GM19023 (cell line): ENCODE results near the gene EHD3.

ENCODE experiments used
- ATAC-seq: cut with Tn5 transposase; IDR thresholded peaks from one replicate; pipeline ENCODE4 v1.9.1; 2021; ENCODE audit warnings: mild to moderate bottlenecking, moderate library complexity; ENCODE audit not compliant: unreplicated experiment

Gene EHD3

DNA sequence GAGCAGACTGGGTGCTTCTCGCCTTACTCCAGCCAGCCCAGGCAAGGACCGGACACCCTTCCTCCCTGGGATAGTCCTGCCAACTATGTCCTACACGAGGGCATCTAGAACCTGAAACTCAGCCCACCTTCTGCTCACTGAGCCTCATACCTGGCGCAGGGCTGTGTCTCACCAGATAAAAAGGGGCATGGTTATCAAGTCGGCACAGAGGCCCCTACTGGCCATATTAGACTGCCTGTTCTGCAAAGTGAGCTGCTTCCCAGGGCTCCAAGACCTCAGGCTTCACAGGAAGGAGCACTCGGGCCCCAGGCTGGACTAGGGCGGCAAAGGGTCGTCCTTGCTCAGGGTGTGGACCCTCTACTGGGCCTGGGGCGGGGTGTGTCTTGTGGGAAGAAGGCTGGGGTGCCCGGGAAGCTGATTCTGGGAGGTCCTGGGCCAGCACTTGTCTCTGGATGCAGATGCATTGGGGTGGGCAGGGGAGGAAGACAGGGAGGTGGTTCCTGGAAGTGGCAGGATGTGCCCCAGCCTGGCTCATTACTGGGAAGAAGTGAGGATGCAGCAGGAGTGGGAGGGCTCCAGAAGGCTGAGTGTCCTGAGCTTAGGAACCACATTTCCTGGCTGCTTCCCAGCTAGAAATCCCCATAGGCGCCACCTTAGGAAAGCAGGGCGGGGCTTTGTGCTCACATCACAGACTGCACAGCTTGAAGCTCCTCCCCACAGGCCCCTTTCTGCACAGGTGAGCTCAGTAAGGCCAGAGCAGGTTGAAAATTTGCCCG is 19.6 kb downstream of the EHD3 start:
- ATAC-seq = no peak

DNA sequence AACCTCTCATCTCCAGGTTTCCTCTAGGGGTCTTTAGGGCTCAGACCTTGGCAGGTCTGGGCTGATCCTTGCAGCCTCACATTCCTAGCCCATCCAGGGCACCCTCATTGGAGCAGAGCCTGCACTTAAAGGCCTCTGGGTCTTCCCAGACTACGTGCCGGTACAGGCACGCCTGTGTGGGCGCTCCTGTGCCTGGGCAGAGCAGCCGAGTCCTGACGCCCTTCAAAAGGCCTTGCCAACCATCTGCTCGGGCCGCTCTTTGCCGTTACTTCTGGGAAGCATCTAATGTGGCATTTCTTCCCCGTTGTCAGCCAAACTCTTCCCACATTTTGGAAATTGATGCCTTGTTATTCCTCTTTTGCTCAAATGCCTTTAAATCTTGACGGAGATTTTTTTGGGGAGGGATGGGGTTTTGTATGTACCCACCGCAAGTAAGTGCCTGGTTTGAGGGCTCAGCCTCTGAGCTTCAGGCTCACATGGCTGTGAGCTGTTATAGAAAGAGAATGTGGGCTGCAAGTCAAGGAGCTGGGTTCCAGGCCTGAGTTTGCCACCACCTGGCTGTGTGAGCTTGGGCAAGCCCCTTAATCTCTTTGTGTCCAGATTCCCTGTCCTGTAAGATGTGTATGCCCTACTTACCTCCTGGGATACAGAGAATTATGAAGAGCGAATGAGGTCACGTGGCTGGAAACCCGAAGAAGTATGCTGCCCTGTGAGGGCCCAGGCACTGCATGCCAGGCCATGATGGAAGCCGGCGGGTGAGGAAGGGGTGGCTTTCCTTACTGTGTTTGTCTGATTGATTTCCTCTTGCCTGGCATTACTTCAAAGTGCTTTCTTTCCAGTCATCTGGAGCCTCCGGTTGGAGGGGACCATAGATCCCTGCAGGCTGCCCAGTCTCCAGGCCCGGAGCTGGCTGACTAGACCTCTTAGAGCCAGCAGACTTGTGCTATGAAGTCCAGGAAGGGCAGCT is 20.6 kb downstream of the EHD3 start:
- no peak for ATAC-seq

DNA sequence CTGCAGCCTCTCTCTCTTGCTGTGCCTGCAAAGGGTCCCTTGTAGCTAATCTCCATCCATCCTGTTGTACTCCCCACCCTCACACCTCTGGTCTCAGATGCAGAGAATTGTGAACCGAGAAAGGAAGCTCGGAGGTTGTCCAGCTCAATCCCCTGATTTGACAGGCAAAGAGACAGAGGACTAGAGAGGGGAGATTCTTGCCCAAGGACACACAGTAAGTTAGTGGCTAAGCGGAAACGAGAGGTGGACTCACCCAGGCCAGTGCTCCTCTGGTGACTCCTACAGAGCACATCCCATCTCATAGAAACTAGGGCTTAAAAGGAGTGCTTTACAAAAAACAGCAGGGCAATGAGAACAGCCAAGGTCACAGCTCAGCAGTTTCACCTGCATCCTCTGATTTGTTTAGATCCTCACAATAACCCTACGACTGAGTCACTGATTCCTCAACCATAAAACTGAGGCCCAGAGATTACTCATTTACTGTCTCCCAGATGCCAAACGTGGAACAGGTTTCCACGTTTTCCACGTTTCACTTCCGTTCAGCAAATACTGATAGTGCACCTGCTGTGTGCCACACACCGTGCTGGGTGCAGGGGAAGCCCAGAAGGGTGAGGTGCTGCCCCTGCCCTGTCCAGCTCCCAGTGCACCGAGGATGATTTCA is 22.1 kb downstream of the EHD3 start:
- peak; percentile 53 for ATAC-seq

DNA sequence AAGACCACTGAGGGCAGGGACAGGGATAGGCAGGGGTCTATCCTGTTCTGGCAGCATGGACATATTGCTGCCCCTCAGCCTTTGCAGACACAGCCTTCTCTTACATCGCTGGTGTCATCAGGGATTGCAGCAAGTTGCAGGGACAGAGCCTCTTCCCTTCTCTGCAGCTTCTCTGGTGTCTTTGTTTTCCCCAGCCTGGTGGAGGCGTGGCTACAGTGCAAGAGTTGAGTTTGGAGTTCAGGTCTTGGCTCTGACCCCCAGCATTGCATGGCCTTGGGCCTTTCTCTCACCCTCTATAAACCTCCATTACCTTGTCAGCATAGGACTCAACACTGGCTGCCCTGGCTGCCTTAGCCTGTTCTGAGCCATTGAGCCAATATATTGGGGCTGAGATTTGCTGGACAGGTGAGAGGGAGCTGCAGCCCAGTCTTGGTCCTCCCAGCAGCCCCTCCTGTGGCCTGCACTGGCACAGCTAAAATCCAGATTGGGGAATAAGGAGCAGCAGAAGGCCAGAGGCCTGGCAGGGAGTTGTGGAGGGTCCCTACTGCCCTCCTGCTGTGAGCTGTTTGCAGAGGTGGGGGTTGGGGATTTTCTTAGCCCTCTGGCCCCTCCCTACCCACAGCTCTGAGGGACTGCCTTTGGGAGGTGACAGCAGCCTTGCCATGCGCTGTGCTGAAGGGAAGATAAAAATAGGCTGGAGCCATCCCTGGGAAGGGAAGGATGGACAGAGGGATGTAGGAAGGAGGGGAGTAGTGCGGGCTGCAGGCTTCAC is 22.8 kb downstream of the EHD3 start:
- peak; percentile 21 for ATAC-seq

DNA sequence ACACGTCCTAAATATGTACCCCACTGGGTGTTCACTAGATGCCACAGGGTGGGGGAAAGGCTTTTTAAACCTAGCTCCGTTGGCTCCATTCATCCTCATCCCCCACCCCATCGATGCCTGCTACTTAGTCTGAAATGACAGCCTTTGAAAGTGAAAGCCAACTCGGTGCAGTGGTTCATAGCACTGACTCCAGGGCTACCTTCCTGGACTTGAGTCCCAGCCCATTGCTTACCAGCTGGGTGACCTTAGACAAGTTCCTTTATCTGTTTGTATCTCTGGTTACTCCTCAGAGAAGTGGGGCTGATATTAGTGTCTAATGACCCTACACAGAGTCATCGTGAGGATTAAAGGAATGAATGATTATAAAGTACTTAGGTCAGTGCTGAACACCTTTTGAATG is 24.4 kb downstream of the EHD3 start:
- peak; percentile 38 for ATAC-seq

DNA sequence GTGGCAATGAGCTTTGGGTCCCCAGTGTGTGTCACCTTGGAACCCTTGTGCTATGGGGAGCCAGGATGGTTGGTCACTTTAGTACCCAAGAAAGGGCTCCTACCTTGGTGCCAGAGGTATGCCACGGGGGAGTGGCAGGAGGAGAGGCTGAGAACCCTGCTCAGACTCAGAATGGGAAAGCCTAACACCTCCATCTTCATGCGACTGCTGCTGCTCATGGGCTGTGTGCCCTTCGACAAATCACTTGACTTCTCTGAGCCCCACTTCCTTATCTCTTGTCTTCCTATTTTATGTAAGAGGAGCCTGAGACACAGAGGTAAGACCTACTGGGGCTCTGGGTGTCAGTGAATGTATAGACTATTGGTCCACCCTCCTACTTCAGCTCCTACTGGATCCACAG is 25.1 kb downstream of the EHD3 start:
- ATAC-seq = no peak

DNA sequence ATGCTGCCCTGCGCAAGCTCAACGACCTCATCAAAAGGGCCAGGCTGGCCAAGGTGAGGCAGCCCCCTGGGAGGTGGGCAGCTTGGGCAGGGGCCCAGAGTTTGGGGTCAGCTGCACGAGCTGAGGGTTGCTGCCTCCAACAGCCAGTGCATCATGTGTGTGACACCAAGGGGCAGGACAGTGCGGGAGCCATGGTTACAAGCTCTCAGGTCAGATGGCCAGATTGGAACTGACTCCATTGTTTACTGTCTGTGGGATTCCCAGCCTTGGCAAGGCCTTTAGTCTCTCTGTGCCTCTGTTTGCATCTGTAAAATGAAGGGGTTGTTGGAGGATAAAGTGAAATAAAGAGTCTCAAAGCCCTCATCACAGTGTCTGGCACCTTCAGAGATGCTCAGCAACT is 26.9 kb downstream of the EHD3 start:
- ATAC-seq = no peak

DNA sequence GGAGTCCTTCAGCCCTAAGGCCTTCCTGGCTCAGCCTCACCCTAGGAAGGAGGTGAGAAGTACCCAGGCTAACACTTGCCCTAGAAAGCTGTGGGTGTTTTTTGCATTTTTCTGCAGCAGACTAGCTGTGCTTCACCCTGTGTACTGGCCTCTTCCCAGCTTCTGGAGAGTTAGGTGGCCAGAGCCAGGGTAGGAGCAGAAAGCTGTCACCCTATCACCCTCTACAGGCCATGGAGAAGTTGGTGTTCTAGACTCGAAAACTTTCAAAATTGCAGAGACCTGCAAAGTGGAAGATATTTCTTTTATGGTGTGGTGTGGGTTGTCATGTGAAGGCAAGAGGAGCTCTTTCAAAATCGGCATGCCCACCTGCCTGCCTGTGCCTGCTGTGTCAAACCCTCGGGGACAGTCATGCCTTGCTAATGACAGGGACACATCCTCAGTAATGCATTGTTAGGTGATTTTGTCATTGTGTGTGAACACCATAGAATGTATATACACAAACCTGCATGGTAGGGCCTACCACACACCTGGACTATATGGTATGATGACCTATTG is 29.8 kb downstream of the EHD3 start:
- no peak for ATAC-seq

DNA sequence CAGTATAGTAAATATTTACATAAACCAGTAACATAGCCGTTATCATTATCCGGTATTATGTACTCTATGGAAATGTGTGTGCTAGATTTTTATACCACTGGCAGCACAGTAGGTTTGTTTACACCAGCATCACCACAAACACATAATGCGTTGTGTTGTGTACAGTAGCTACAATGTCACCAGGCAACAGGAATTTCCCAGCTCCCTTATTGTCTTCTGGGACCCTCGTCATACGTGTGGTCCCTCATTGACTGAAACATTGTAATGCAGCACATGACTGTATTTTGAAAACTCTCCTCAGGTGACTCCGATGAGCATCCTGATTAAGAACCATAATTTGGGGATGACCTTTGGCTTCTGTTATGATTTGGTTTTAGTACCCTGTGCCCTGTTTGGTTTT is 31.3 kb downstream of the EHD3 start:
- ATAC-seq = no peak

DNA sequence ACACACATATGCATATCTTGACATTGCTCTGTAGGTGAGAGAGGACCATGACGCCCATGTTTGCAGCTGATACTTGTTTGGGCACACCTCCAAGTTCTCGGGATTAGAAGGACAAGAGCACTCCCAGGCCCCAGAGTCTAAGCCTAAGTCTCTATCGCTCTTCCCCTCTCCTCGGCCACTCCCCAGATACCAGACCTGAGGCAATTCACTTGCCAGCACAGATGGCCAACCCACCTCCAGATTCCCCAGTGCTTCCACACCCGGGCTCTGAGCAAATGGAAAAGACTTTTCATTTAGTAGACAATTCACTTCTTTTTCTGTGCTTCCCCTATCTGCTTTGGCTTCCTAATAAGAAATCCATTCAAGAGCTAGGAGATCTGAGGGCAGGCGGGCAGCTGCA is 32.9 kb downstream of the EHD3 start:
- ATAC-seq = no peak

DNA sequence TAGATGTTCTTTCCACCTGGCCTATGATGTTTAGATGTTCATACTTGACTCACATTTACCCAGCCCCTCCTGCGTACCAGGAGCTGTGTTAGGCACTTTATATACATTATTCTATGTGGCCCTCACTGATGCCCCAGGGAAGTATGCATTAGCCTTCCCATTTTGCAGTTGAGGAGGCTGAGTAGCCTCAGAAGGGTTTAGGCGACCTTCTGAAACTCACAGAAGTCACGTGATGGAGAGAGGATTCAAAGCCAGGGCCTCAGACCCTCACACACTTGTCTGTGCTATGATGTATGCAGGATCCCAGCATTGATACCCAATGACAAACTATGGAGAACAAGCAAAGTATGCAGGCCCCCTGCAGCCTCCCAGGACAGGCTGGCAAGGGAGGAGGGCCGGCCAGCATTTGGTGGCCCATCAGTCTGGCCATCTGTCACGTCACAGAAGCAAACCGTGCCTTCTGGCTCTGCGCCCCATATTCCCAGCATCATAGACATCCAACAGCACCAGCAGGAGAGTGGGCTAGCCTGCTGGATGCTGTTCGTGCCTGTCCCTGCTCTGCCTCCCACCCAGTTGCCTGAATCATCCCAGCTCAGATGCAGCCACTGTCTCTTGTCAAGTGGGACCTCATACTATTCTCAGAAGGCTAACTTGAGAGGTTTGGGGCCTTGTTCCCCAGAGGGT is 33.6 kb downstream of the EHD3 start:
- ATAC-seq = no peak

DNA sequence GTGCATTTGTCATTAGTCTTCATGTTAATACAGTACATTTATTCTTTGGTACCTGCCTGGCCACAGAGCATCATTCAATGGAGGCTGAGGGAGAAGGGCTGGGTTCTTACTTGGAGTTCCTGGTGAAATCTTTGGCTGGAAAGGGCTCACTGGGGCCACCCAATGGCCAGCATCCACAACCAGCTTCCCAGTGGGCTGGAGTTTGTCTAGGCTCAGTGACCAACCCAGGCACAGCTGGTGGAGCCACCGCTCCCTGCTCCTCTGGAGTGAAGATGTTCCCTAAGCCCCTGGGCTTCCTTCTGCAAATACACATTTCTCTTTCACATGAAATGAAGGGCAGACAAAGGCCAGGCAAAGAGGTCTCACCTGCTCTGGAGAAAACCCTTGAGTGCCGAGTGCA is 34.4 kb downstream of the EHD3 start:
- ATAC-seq = no peak

DNA sequence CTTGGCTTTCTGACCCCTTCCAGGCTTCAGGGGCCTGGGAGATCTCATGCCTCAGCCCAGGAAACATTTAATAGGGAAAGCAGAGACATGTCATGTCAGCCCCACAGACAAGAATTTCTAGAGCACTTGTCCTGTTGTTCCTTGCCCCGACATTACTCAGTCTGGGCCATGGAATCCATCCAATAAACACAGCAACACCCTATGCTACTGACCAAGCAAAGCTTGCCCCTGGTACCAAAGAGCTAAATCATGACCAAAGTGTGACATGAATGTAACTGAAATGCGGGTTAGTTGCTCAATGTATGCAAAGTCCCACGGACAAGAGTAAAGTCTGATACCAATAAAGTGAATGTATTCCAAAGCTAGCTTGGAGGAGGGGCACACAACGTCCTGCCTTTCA is 35.1 kb downstream of the EHD3 start:
- ATAC-seq = no peak

DNA sequence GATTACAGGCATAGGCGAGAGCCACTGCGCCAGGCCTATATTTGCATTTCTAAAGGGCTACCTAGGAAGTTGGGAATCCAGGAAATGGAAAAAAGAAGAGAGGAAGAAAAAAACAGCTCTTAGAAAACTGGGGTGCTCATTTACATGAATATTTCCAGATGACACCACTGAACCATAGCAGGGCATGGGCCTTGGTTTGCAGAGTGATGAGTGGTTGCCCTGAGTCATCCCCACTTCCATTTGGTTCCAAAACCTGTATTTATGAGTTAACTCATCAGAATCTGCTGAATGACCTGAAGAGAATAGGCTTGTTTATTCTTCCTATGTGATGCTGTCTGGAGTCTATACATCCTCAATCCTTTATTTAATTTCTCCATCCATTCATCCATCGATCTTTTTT is 36.2 kb downstream of the EHD3 start:
- ATAC-seq = no peak

DNA sequence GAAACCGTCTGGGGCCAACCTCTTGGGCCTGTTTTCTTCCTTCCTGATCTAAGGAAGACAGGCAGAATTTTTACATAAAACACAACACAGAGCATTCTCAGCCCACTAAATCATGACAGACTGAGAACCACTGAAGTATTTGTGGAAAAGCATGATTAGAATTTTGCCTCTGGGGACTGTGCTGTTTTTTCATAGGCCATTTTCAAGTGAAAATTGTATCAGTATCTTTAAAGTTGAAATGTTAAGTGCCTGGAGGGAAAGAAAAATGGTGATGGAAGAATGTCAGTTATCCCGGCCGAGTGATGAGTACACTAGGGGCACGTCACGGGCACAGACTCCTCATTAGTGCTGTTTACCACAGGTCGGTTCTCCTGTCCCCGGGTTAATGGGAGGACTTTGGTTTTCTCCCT is 36.9 kb downstream of the EHD3 start:
- ATAC-seq = no peak

DNA sequence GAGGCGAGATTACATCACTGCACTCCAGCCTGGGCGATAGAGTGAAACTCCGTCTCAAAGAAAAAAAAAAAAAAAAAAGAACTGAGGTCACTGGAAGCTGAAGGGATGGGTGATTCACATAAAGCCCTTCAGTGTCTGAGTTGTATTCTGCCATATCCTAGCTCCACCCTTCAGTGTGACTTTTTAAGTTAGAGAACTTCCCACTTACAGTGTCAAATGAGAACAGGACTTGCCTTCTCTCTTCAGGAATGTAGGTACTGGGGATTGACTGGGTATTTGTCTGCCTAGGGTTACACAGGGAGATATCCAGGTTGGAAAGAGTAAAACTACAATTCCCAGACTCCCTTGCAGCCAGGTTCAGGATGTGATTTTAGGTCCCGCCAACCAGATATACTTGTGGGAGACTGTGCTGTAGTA is 37.9 kb downstream of the EHD3 start:
- ATAC-seq = no peak

DNA sequence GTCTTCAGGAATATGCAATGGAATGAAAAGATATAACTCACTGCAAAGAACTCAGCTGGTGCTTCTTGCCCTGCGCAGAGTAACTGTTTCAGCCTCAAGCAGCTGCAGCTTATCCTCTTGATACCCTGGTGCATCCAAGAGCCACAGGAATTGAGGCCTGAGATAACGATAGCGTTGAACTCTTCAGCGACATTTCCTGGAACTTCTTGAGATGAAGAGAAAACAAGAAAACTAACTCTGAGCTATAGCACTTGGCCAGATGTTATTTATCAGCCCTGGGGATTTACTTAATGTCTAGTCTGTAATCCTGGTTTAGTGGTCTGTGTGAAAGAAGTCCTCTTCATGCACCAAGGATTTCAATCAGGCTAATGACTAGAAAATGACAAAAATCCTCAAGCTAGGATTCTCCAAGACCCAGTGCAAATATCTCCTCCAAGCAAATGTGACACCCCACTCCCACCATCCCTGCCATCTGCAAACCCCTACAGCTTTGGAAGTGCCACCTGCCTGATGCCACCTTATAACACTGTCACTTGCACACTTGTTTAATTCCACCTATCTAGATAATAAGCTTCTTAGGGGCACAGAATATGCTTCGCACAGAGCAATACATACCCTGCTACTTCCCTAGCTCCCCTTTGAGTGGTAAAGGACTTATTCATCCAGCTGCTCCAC is 40.6 kb downstream of the EHD3 start:
- ATAC-seq = no peak

DNA sequence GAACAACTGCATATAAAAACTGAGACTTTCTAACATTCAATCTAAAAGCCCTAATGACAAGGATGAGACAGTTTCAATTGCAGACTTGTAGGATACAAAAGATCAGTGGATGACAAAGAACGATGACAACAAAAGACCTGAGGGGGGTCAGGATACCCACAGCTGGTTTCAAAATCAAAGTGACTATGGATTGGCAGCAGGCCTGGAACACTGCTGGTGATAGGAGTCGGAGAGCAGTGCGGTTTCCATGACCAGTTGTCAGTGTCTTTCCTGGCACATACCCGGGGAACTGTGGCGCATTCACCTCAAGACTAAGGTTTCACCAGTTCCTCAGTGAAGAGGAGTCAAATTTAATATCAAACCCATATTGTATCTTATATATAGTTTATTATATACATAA is 42.0 kb downstream of the EHD3 start:
- no peak for ATAC-seq

DNA sequence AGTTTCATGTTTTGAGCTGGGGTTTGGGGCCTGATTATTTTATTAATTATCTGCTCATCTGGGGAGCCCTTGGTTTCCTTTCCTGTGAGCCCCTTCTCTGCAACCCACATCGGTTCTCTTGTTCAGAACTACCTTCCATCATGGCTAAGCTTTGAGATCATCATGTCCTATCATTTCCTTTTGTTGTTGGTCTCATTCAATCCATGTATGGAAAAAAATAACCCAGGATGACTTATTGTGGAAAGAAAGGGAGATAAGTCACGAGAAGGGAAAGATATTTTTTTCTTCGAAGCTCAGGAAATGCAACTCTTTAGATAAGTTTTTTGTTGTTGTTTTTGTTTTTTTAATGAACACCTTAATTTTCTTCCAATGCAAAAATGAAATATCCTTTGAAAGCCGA is 43.7 kb downstream of the EHD3 start:
- ATAC-seq = no peak
